Peyer's patch (tissue), 4 donors: ENCODE results near the gene CLEC9A.

Experiments
- CTCF ChIP-seq, 6 experiments: fragments of 450-650 bp in 4 of 6; fragments of 200-600 bp in 2 of 6; sonication (generic) in 1 of 6; IDR thresholded peaks; one replicate each; pipeline ENCODE4 v1.5.1; 2017 to 2019; ENCODE audit warnings: antibody characterized with exemption in 6 of 6, mild to moderate bottlenecking in 3 of 6, moderate library complexity in 1 of 6
- POLR2A ChIP-seq, 2 donors: fragments of 450-650 bp; IDR thresholded peaks; one replicate each; pipeline ENCODE4 v1.5.1; 2017; ENCODE audit warnings: antibody characterized with exemption in 2 of 2, mild to moderate bottlenecking in 2 of 2, moderate library complexity in 2 of 2

DNA sequence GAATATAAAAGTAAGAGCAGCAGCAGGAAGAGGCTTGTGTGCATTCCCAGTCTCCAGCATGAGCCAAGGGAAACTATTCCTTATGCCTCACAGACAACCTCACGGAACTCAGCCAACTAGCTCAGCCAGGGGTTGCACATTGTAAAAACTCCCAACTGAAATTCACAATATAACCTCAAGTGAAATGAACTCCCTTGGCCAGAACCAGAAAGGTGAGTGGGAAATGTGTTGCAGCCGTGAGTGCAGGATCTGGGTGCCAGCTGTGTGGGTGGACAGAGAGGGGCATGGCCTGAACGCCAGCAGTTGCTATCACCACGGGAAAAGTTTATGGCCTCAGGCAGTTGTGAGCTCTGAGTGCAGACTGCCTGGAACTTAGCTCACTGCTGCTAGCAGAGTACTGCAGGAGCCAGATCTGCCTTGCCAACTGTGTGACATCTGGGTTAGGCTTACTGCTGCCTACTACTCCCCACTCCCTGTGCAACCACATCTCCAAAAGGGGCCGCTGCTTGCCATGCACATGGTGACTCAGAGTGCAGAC, 70.6 kb downstream of the CLEC9A start:
- TF ChIP-seq CTCF (IDR thresholded peaks at IDR 0.05) (no peak), POLR2A (IDR thresholded peaks at IDR 0.05) (no peak)
